HFF-Myc (cell line): ENCODE results near the gene SPACA4.

Experiments
- DNase-seq: peaks from one replicate; pipeline ENCODE4 v3.0.0-alpha.2; 2011; ENCODE audit warnings: low read depth; ENCODE audit errors: extremely low read depth
- H3K4me3 ChIP-seq: replicated peaks from 2 replicates; pipeline ENCODE4 v1.5.1; 2011; ENCODE audit warnings: low read depth, mild to moderate bottlenecking, control low read depth, low read length
- CTCF ChIP-seq: IDR thresholded peaks from 2 replicates; pipeline ENCODE4 v1.5.1; 2012; ENCODE audit warnings: mild to moderate bottlenecking, low read depth, low read length, control low read depth; ENCODE audit errors: missing control alignments

Gene SPACA4

GRCh38 chr19:48627201-48627864 lies 20.8 kb downstream of the SPACA4 start:
- no peak for TF ChIP-seq CTCF
- H3K4me3 ChIP-seq = no peak overlapping the region
- no peak for DNase-seq

DNA sequence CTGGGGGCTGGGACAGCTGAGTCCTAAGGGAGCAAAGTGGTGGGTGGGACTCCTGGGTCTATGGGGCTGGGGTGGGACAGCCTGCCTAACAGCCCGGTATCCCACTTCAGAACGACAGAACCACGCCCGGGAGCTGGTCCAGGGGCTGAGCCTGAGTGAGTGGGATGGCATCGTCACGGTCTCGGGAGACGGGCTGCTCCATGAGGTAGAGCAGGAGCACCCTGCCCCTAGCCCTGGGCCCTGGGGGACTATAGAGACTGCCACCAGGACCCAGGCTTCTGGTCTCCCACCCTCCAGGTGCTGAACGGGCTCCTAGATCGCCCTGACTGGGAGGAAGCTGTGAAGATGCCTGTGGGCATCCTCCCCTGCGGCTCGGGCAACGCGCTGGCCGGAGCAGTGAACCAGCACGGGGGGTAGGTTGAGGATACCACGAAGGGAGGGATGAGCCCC lies 21.3 kb downstream of the SPACA4 start:
- no peak for DNase-seq
- no peak for TF ChIP-seq CTCF
- H3K4me3 ChIP-seq = no peak overlapping the region

GRCh38 chr19:48628486-48629296 lies 22.1 kb downstream of the SPACA4 start:
- H3K4me3 ChIP-seq = no peak overlapping the region
- no peak for TF ChIP-seq CTCF
- DNase-seq = no peak

GRCh38 chr19:48629297-48629598 lies 22.7 kb downstream of the SPACA4 start:
- TF ChIP-seq CTCF = no peak
- H3K4me3 ChIP-seq = no peak overlapping the region
- no peak for DNase-seq

DNA sequence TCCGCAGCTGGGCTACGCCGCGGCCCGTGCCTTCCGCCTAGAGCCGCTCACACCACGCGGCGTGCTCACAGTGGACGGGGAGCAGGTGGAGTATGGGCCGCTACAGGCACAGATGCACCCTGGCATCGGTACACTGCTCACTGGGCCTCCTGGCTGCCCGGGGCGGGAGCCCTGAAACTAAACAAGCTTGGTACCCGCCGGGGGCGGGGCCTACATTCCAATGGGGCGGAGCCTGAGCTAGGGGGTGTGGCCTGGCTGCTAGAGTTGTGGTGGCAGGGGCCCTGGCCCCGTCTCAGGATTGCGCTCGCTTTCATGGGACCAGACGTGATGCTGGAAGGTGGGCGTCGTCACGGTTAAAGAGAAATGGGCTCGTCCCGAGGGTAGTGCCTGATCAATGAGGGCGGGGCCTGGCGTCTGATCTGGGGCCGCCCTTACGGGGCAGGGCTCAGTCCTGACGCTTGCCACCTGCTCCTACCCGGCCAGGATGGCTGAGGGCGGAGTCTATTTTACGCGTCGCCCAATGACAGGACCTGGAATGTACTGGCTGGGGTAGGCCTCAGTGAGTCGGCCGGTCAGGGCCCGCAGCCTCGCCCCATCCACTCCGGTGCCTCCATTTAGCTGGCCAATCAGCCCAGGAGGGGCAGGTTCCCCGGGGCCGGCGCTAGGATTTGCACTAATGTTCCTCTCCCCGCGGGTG lies 23.2 kb downstream of the SPACA4 start:
- no peak for DNase-seq
- H3K4me3 ChIP-seq = no peak overlapping the region
- no peak for TF ChIP-seq CTCF

GRCh38 chr19:48630296-48631063 lies 23.9 kb downstream of the SPACA4 start:
- DNase-seq = no peak
- no peak overlapping the region for H3K4me3 ChIP-seq
- no peak for TF ChIP-seq CTCF
